ENCODE measurements around the gene NFXL1.

NFXL1 gene

GRCh38 chr4:47863486-47863885 is 50.9 kb downstream of the NFXL1 start:
- no peak overlapping the region for H2AFZ ChIP-seq (ENCODE audit: low read length)
- no peaks in the 10 kb centered on the region for H3K27me3 ChIP-seq (ENCODE audit: insufficient read depth, low read length)
- no peaks in the 10 kb centered on the region for H4K20me1 ChIP-seq (ENCODE audit: insufficient read depth, low read length)
- no peaks in the 10 kb centered on the region for H3K9me2 ChIP-seq (ENCODE audit: low read depth, low read length)
- TF ChIP-seq EZH2 (IDR thresholded peaks at IDR 0.05; ENCODE audit: borderline replicate concordance, low read length) (no peak), CTCF (IDR thresholded peaks at IDR 0.05; ENCODE audit: low read length) (no peak)
- no peak overlapping the region for H3K27ac ChIP-seq (ENCODE audit: low read depth, low read length, poor library complexity, severe bottlenecking)
- no peaks in the 10 kb centered on the region for H3K4me1 ChIP-seq (ENCODE audit: insufficient read depth, low read length, severe bottlenecking)
- no peak overlapping the region for H3K4me2 ChIP-seq (ENCODE audit: low read length)
- H3K4me3 ChIP-seq (ENCODE audit: low read depth, low read length, poor library complexity, severe bottlenecking): no peak overlapping the region
- peaks cover 20% of the 10 kb centered on the region; the same call in 1 of the 2 replicates for H3K36me3 ChIP-seq (ENCODE audit: insufficient read depth, low read length)
- H3K9me3 ChIP-seq (ENCODE audit: low read length): no peaks in the 10 kb centered on the region
- H3K79me2 ChIP-seq (ENCODE audit: insufficient read depth, low read length): no peaks in the 10 kb centered on the region
- H3K9ac ChIP-seq (ENCODE audit: low read length): no peak overlapping the region
- no peaks in the 10 kb centered on the region for H3F3A ChIP-seq (ENCODE audit: insufficient read depth, low read length)

GRCh38 chr4:47862297-47862696 is 52.1 kb downstream of the NFXL1 start:
- H3K9me3 ChIP-seq (ENCODE audit: low read length): no peaks in the 10 kb centered on the region
- H3K27ac ChIP-seq (ENCODE audit: low read depth, low read length, poor library complexity, severe bottlenecking): no peak overlapping the region
- H3K9ac ChIP-seq (ENCODE audit: low read length): no peak overlapping the region
- H3F3A ChIP-seq (ENCODE audit: insufficient read depth, low read length): no peaks in the 10 kb centered on the region
- no peaks in the 10 kb centered on the region for H3K27me3 ChIP-seq (ENCODE audit: insufficient read depth, low read length)
- no peak overlapping the region for H3K4me2 ChIP-seq (ENCODE audit: low read length)
- H3K4me1 ChIP-seq (ENCODE audit: insufficient read depth, low read length, severe bottlenecking): no peaks in the 10 kb centered on the region
- H3K9me2 ChIP-seq (ENCODE audit: low read depth, low read length): no peaks in the 10 kb centered on the region
- H4K20me1 ChIP-seq (ENCODE audit: insufficient read depth, low read length): no peaks in the 10 kb centered on the region
- H3K4me3 ChIP-seq (ENCODE audit: low read depth, low read length, poor library complexity, severe bottlenecking): no peak overlapping the region
- H3K79me2 ChIP-seq (ENCODE audit: insufficient read depth, low read length): no peaks in the 10 kb centered on the region
- TF ChIP-seq EZH2 (IDR thresholded peaks at IDR 0.05; ENCODE audit: borderline replicate concordance, low read length) (no peak), CTCF (IDR thresholded peaks at IDR 0.05; ENCODE audit: low read length) (no peak)
- H3K36me3 ChIP-seq (ENCODE audit: insufficient read depth, low read length): peaks cover 17% of the 10 kb centered on the region; the same call in 1 of the 2 replicates
- no peak overlapping the region for H2AFZ ChIP-seq (ENCODE audit: low read length)

DNA sequence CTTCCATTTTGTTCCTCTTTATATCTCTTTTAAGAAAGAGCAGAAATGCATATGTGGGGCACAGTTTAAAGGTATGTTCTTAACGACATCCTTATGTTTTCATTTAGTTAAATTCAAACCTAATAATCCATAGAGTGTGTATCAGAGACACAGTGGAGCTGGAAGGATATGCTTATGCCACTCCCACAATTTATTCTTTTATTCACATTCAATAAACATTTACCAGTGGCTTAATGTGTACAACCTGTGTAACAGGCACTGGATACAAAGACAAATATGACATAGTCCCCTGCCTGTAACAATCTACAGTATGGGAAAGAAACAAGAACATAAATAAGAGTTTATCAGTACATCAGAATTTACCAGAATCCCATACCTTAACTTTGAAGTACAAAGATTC is 54.1 kb downstream of the NFXL1 start:
- Histone ChIP-seq H3K27me3 (ENCODE audit: insufficient read depth, low read length) (no peaks in the 10 kb centered on the region), H3K4me1 (ENCODE audit: insufficient read depth, low read length, severe bottlenecking) (no peaks in the 10 kb centered on the region), H2AFZ (ENCODE audit: low read length) (no peak overlapping the region), H3K9me2 (ENCODE audit: low read depth, low read length) (no peaks in the 10 kb centered on the region), H3K9ac (ENCODE audit: low read length) (no peak overlapping the region), H3K9me3 (ENCODE audit: low read length) (no peaks in the 10 kb centered on the region), H3K4me2 (ENCODE audit: low read length) (no peak overlapping the region), H3K36me3 (ENCODE audit: insufficient read depth, low read length) (peaks cover 17% of the 10 kb centered on the region; the same call in 1 of the 2 replicates), H3K79me2 (ENCODE audit: insufficient read depth, low read length) (no peaks in the 10 kb centered on the region), H4K20me1 (ENCODE audit: insufficient read depth, low read length) (no peaks in the 10 kb centered on the region), H3F3A (ENCODE audit: insufficient read depth, low read length) (no peaks in the 10 kb centered on the region), H3K27ac (ENCODE audit: low read depth, low read length, poor library complexity, severe bottlenecking) (no peak overlapping the region), H3K4me3 (ENCODE audit: low read depth, low read length, poor library complexity, severe bottlenecking) (no peak overlapping the region)
- TF ChIP-seq EZH2 (IDR thresholded peaks at IDR 0.05; ENCODE audit: borderline replicate concordance, low read length) (no peak), CTCF (IDR thresholded peaks at IDR 0.05; ENCODE audit: low read length) (no peak)

Measured in OCI-LY1 (cell line).